SK-N-SH treated with all-trans-retinoic acid at 6 μM for 48 hours (cell line): ENCODE results near the gene ARHGEF7.

ENCODE experiments used
- BACH2 ChIP-seq: fragments of 250-450 bp; sonication (Bioruptor Pico); IDR thresholded peaks from 2 replicates; pipeline ENCODE4 v1.9.0; 2021; ENCODE audit warnings: mild to moderate bottlenecking, borderline replicate concordance
- ZFP30 ChIP-seq: fragments of 450-650 bp; formaldehyde crosslinking; IDR thresholded peaks from 2 replicates; pipeline ENCODE4 v1.5.0; 2022; ENCODE audit warnings: mild to moderate bottlenecking, moderate library complexity
- TF ChIP-seq, protein P1 (sequence below): fragments of 250-450 bp; sonication (Bioruptor Pico); IDR thresholded peaks from 2 replicates; pipeline ENCODE4 v1.8.0; 2020; ENCODE audit warnings: mild to moderate bottlenecking, moderate library complexity, borderline replicate concordance

- TF ChIP-seq ZFP30 (no peak), BACH2 (CRISPR knock-in tag) (no peak)
- TF ChIP-seq, protein P1, sequence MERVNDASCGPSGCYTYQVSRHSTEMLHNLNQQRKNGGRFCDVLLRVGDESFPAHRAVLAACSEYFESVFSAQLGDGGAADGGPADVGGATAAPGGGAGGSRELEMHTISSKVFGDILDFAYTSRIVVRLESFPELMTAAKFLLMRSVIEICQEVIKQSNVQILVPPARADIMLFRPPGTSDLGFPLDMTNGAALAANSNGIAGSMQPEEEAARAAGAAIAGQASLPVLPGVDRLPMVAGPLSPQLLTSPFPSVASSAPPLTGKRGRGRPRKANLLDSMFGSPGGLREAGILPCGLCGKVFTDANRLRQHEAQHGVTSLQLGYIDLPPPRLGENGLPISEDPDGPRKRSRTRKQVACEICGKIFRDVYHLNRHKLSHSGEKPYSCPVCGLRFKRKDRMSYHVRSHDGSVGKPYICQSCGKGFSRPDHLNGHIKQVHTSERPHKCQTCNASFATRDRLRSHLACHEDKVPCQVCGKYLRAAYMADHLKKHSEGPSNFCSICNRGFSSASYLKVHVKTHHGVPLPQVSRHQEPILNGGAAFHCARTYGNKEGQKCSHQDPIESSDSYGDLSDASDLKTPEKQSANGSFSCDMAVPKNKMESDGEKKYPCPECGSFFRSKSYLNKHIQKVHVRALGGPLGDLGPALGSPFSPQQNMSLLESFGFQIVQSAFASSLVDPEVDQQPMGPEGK (CRISPR knock-in tag) = no peak
These were observed 163.1 kb downstream of the ARHGEF7 start for GRCh38 chr13:111278258-111278657.
